Esophagus squamous epithelium (tissue), 4 donors: ENCODE data around the gene MAD1L1.

Source experiments
- CTCF ChIP-seq, 6 experiments: fragments of 450-650 bp in 4 of 6; fragments of 200-600 bp in 2 of 6; sonication (generic) in 2 of 6; IDR thresholded peaks; one replicate each; pipeline ENCODE4 v1.5.1; 2016 to 2019; ENCODE audit warnings: antibody characterized with exemption in 6 of 6, mild to moderate bottlenecking in 4 of 6, moderate library complexity in 4 of 6
- POLR2A ChIP-seq, 4 donors: fragments of 450-650 bp; IDR thresholded peaks; one replicate each; pipeline ENCODE4 v1.6.1; 2017; ENCODE audit warnings: antibody characterized with exemption in 4 of 4, mild to moderate bottlenecking in 4 of 4, moderate library complexity in 3 of 4

GRCh38 chr7:1964913-1965578, 267.7 kb downstream of the MAD1L1 start:
- TF ChIP-seq CTCF (IDR thresholded peaks at IDR 0.05) (no peak), POLR2A (IDR thresholded peaks at IDR 0.05) (no peak)
